Stimulated activated CD4-positive, alpha-beta T cell treated with anti-CD3 and anti-CD28 coated beads, Interleukin-15, amount 100 ng/mL, for 48 hours (primary cell): ENCODE results near the gene CUX1.

Experiments used
- DNase-seq, 2 donors: peaks; one replicate each; pipeline ENCODE4 v3.0.0-alpha.2; 2020; ENCODE audit warnings: low read depth in 2 of 2

CUX1 gene

DNA sequence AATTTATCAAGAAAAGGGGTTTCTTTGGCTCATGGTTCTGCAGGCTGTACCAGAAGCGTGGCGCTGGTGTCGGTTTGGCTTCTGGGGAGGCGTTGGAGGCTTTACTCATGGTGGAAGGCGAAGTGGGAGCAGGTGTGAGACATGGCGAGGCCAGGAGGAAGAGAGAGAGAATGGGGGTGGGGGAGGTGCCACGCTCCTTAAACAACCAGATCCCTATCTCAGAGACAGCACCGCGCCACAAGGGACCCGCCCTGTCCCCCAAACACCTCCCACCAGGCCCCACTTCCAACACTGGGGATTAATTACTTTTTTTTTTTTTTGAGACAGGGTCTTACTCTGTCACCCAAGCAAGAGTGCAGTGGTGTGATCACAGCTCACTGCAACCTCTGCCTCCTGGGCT, 451.2 kb downstream of the CUX1 start:
- DNase-seq, result no peak

DNA sequence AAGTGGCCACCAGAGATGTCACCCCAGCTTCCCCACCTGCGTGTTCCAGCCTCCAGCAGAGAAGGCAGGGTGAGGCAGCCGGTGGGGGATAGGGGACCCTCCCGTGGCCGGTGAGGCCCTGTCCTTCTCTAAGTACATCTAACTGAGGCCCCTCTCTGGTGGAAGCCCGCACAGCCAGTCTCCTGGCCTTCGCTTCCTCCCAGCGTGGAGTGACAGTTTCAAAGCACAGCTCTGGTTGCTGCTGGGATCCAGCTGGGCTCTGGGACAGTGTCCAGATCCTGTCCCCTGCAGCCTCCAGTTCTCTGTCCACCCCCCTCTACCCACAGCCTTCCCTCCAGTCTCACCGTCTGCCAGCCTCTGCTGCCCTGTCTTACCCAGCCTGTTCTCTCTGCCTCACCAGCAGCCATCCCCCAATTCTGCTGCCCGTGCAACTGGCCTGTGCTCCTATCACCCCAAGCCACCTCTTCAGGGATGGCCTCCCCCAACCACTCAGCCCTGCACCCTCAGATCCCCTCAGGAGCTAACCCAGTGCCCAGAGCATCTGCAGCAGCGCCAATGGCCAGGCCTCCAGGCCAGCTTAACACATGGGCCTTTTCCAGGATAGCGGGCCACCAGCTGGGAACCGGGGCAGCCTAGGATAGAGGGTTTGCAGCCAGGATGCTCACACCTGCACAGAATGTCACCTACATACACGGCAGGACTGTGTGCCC, 452.9 kb downstream of the CUX1 start:
- no peak for DNase-seq

DNA sequence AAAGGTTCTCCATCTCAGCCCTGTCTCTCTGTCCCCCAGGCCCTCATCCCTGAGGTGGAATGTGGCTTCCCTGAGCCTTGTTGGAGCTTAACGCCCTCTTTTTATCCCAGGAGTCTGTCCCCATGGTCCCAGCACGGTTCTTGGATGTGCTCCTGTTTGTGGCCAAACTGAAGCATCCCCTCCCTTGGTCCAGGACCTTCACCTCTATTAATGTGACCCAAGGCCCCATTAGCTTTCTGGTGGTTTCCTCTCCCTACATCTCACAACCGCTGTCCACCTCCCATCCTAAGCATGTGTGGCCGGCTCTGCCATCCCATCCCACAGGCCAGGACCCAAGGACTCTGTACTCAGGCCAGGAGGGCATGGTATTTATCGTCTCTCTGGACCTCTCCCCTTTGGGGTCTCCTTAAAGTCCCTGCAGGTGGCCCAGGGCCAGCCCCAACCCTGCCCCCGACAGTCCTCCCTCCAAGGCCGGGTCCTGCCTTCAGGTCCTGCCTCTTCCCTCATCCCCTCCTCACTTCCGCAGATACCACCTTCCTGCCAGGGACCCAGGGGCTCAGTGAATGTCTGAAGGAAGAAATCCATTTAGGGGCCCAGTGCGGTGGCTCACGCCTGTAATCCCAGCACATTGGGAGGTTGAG, 453.9 kb downstream of the CUX1 start:
- DNase-seq, result no peak

GRCh38 chr7:102272075-102272916, 454.9 kb downstream of the CUX1 start:
- DNase-seq, result peak; percentile 45 to 58

- no peak for DNase-seq
Measured at GRCh38 chr7:102272917-102273748, 455.7 kb downstream of the CUX1 start.

GRCh38 chr7:102273749-102274712, 456.6 kb downstream of the CUX1 start:
- no peak for DNase-seq

GRCh38 chr7:102275123-102275703, 457.8 kb downstream of the CUX1 start:
- DNase-seq, result no peak

DNA sequence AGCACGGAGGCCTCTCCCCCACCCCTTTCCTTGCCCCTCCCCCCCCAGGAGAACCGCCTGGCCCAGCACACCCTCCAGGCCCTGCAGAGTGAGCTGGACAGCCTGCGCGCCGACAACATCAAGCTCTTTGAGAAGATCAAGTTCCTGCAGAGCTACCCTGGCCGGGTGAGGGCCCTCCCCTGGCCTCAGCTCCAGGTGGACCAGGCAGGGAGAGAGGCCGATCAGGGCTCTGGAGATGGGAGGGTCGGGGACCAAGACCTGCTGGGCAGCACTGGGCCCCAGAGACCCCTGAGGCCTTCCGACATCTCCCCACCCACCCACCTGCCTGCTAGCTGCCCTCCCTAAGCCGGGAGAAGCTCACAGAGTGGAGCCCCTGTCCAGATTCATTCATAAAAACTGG, 460.5 kb downstream of the CUX1 start:
- no peak for DNase-seq

DNA sequence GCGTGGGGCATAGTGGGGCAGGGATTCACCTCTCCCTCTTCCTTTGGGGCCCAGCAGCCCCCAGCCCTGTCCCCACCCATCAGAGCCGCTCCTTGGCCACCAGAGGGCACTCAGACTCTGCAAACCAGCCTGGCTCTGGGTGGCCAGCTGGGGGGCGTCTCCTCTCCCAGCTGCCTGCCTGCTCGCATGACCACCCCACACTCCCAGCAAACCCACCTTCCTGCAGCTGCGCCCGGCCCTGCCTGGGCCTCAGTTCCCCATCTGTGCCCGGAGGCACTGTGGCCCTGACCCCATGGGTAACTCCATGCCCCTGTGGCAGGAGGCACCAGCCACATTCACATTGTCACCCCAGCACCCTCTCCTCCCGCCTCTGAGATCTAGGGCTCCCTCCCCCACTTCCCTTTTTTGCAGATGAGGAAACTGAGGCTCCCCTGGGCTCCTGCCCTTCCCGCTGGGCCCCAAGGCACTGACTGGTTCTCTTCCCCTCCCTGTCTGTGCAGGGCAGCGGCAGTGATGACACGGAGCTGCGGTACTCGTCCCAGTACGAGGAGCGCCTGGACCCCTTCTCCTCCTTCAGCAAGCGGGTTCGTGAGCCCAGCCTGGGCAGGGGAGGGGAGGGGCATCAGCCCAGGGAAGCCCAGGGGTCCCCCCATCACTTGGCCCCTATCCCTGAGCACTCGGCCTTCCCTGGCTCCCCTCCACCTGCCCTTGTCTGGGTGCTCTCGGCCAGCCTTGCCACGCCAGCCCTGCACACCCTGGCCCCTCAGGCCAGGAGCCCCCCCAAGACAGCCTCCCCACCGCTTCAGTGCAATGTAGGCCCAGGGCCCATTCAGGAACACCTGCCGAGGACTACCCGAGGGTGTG, 462.3 kb downstream of the CUX1 start:
- DNase-seq, result peak; percentile 31 to 60

- DNase-seq, result no peak
Measured at GRCh38 chr7:102280521-102280920, 463.1 kb downstream of the CUX1 start.

DNA sequence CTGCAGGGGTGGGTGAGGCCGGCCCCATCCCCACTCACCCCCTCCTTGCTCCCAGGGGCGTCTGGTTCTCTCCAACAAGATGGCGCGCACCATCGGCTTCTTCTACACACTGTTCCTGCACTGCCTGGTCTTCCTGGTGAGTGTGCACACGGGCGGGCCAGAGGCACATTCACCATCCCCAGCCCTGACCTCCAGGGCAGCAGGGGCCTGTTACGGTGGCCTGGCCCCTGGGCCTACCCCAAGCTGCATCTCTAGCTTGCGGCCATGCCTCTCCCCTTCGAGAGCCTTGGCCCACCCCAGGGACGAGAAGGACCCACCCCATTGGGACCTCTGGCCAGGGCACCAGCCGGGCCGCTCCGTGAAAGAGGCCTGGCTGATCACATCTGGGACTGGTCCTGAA, 464.4 kb downstream of the CUX1 start:
- no peak for DNase-seq

DNA sequence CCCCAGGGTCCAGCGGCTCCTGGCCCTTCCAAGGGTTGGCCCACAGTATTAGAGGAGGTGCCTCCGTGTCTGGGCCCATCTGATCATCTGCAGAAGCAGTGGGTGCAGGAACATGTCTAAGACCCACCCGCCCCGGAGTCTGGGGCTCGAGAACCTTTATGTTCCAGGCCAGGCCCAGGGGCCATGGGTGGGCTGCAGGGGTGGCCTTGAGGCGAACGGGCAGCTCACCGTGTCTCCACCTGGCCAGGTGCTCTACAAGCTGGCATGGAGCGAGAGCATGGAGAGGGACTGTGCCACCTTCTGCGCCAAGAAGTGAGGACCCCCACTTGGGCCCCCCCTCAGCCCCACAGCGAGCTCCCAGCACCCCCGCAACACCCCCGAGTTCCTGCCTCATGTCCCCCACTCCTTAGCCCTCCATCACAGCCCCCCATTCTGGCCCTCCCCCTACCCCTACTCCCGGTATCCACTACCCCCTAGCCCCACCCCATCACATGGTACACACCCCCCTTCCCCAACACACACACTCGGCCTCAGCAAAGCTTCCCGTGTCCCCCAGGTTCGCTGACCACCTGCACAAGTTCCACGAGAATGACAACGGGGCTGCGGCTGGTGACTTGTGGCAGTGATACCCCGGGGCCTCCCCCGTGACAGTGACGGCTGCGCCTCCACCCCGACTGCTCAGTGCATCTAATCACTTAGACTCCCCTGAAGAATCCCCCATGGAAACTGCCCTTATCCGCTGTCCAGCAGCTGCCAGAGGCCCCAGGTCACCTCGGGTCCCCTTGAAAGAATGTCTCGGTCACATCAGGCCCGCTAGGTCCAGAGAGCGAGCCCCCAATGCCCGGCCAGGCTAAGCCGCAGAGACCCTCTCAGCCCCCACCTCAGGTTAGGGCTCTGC, 465.3 kb downstream of the CUX1 start:
- DNase-seq, result no peak

GRCh38 chr7:102283477-102284189, 466.2 kb downstream of the CUX1 start:
- DNase-seq, result no peak

DNA sequence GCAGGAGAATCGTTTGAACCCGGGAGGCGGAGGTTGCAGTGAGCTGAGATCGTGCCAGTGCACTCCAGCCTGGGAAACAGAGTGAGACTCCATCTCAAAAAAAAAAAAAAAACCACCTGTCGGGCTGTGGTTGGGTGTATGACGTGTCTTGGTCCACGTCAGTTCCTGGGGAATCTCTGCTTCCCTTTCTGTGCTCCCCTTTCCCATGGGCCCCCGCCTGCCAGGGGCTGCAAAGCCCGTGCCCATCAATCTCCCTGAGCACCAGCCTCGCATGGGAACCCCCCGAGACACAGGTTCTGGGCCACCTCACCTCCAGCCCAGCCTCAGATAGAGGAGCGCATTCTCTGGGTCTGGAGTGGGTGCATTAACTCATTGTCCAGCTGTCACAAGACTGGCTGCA, 467.0 kb downstream of the CUX1 start:
- no peak for DNase-seq

- no peak for DNase-seq
Measured at GRCh38 chr7:102284891-102285539, 467.6 kb downstream of the CUX1 start.

DNA sequence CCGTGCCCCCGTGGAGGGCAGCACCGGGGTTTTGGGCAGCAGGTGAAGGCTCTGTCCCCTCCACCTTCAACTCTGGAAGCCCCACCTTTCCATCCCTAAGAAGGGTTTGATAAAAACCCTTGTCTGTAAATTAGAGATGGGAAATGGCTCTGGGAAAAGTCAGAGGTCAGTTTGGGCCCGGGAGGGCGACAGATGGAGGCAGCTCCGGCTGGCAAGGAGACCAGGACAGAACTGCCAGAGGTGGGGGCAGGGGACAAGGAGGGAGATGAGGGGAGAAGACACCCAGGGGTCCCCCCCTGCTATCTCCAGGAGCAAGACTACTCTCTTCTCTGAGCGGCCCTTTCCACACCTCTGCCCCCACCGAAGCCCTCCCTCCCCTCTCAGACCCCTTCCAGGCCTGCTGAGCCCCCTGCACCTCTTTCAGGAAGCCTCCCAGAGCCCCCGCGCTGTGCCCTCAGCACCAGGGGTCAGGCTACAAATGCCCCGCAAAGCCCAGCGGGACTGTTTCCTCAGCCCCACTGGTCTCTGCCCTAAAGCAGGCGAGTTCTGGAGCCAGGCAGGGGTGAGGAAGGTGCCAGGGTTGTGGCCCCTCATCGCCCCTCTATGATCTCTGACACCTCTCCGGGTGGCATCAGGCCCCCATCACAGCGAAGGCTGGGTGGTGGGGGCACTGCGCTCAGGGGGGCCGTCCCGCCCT, 468.3 kb downstream of the CUX1 start:
- DNase-seq, result no peak
